MM.1S (cell line): ENCODE data around the gene ACOXL.

Experiments used
- DNase-seq: peaks from one replicate; pipeline ENCODE4 v3.0.0-alpha.2; 2015
- H2AFZ ChIP-seq: fragments of 300-600 bp; sonication (generic); 2 replicates; pipeline ENCODE4 v1.6.0; 2016; ENCODE audit warnings: antibody characterized with exemption, low read length
- H3F3A ChIP-seq: fragments of 300-600 bp; sonication (generic); 2 replicates; pipeline ENCODE4 v1.6.1; 2016; ENCODE audit warnings: mild to moderate bottlenecking, antibody characterized with exemption, low read length, moderate library complexity, mixed read lengths; ENCODE audit not compliant: insufficient read depth
- H3K27ac ChIP-seq: fragments of 300-600 bp; sonication (generic); 2 replicates; pipeline ENCODE4 v1.5.1; 2016; ENCODE audit warnings: mild to moderate bottlenecking, low read length
- H3K27me3 ChIP-seq: fragments of 300-600 bp; sonication (generic); replicated peaks from 2 replicates; pipeline ENCODE4 v1.6.0; 2016; ENCODE audit warnings: low read length; ENCODE audit not compliant: insufficient read depth
- H3K36me3 ChIP-seq: fragments of 300-600 bp; sonication (generic); replicated peaks from 2 replicates; pipeline ENCODE4 v1.6.1; 2016; ENCODE audit warnings: mild to moderate bottlenecking, low read length, mixed read lengths; ENCODE audit not compliant: insufficient read depth
- H3K4me1 ChIP-seq: fragments of 300-600 bp; sonication (generic); 2 replicates; pipeline ENCODE4 v1.6.1; 2016; ENCODE audit warnings: low read length, mixed read lengths
- H3K4me2 ChIP-seq: fragments of 300-600 bp; sonication (generic); 2 replicates; pipeline ENCODE4 v1.6.0; 2016; ENCODE audit warnings: low read depth, low read length
- H3K4me3 ChIP-seq: fragments of 300-600 bp; sonication (generic); 2 replicates; pipeline ENCODE4 v1.5.1; 2016; ENCODE audit warnings: low read length, mixed read lengths
- H3K79me2 ChIP-seq: fragments of 300-600 bp; sonication (generic); 2 replicates; pipeline ENCODE4 v1.6.1; 2016; ENCODE audit warnings: mixed run types, low read length, mixed read lengths
- H3K9ac ChIP-seq: fragments of 300-600 bp; sonication (generic); 2 replicates; pipeline ENCODE4 v1.6.1; 2016; ENCODE audit warnings: low read length, mixed read lengths
- H3K9me2 ChIP-seq: fragments of 300-600 bp; sonication (generic); replicated peaks from 2 replicates; pipeline ENCODE4 v1.6.1; 2016; ENCODE audit warnings: mild to moderate bottlenecking, low read length, mixed read lengths; ENCODE audit not compliant: insufficient read depth
- H3K9me3 ChIP-seq: fragments of 300-600 bp; sonication (generic); replicated peaks from 2 replicates; pipeline ENCODE4 v1.6.1; 2016; ENCODE audit warnings: mild to moderate bottlenecking, low read length, mixed read lengths; ENCODE audit not compliant: insufficient read depth
- H4K20me1 ChIP-seq: fragments of 300-600 bp; sonication (generic); 2 replicates; pipeline ENCODE4 v1.6.1; 2016; ENCODE audit warnings: mild to moderate bottlenecking, low read length, moderate library complexity, mixed read lengths; ENCODE audit not compliant: insufficient read depth
- CTCF ChIP-seq: fragments of 300-600 bp; sonication (generic); IDR thresholded peaks from 2 replicates; pipeline ENCODE4 v1.5.1; 2016; ENCODE audit warnings: antibody characterized with exemption, low read length, mixed read lengths
- EZH2 ChIP-seq: fragments of 300-600 bp; sonication (generic); optimal IDR thresholded peaks from 2 replicates; pipeline ENCODE3; 2017; ENCODE audit warnings: low read depth, mild to moderate bottlenecking, antibody characterized with exemption, low read length, mixed read lengths
- EZH2phosphoT487 ChIP-seq: fragments of 300-600 bp; sonication (generic); IDR thresholded peaks from 2 replicates; pipeline ENCODE4 v1.6.1; 2018; ENCODE audit warnings: antibody characterized with exemption, low read length

The ACOXL gene

GRCh38 chr2:111034606-111035005, 302.2 kb downstream of the ACOXL start:
- no peak for TF ChIP-seq EZH2phosphoT487
- no peak for TF ChIP-seq EZH2
- no peak for TF ChIP-seq CTCF
- Histone ChIP-seq H3K9me2 (no peaks in the 10 kb centered on the region), H3K4me2 (no peak overlapping the region), H3K79me2 (no peaks in the 10 kb centered on the region), H3K36me3 (no peaks in the 10 kb centered on the region), H3K9me3 (no peaks in the 10 kb centered on the region), H2AFZ (no peak overlapping the region), H3K27me3 (no peaks in the 10 kb centered on the region), H4K20me1 (no peaks in the 10 kb centered on the region), H3K4me1 (peaks cover 42% of the 10 kb centered on the region), H3K4me3 (no peak overlapping the region), H3F3A (no peaks in the 10 kb centered on the region), H3K27ac (no peak overlapping the region), H3K9ac (no peak overlapping the region)
- DNase-seq = no peak

- Histone ChIP-seq H3K9ac (no peak overlapping the region), H3K27me3 (no peaks in the 10 kb centered on the region), H4K20me1 (no peaks in the 10 kb centered on the region), H2AFZ (peak overlapping the region; percentile 35; the same call in 1 of the 2 replicates), H3K9me2 (no peaks in the 10 kb centered on the region), H3K4me1 (peaks cover 49% of the 10 kb centered on the region), H3K4me2 (peak overlapping the region; percentile 4), H3K36me3 (no peaks in the 10 kb centered on the region), H3F3A (no peaks in the 10 kb centered on the region), H3K27ac (peak overlapping the region; percentile 44; the same call in 1 of the 2 replicates), H3K9me3 (no peaks in the 10 kb centered on the region), H3K79me2 (no peaks in the 10 kb centered on the region), H3K4me3 (no peak overlapping the region)
- peak; percentile 60 for DNase-seq
- TF ChIP-seq CTCF = no peak
- no peak for TF ChIP-seq EZH2phosphoT487
- TF ChIP-seq EZH2 = no peak
Observed at GRCh38 chr2:111035830-111036441, 303.6 kb downstream of the ACOXL start.

GRCh38 chr2:111037128-111037527, 304.8 kb downstream of the ACOXL start:
- Histone ChIP-seq H3K27me3 (no peaks in the 10 kb centered on the region), H3K4me3 (no peak overlapping the region), H3F3A (no peaks in the 10 kb centered on the region), H3K4me2 (0 out of 2 replicates have a peak overlapping the region, but pooled peaks have one; percentile 4), H3K9me2 (no peaks in the 10 kb centered on the region), H3K27ac (peak overlapping the region; percentile 38), H3K79me2 (no peaks in the 10 kb centered on the region), H3K4me1 (peaks cover 49% of the 10 kb centered on the region), H3K9me3 (no peaks in the 10 kb centered on the region), H3K9ac (no peak overlapping the region), H3K36me3 (no peaks in the 10 kb centered on the region), H4K20me1 (no peaks in the 10 kb centered on the region), H2AFZ (no peak overlapping the region)
- TF ChIP-seq EZH2phosphoT487 (no peak), EZH2 (no peak), CTCF (no peak)
- DNase-seq = no peak
